GM12878 (cell line): Measurements from ENCODE around the gene ING5. TPM values are rescaled to one million over a fixed set of nuclear protein-coding genes. Genes with fewer than 3 reads are reported as not detected.

ENCODE experiments used
- ASH2L ChIP-seq: fragments of 300-600, 200-600 bp; sonication (generic); IDR thresholded peaks from 2 replicates; pipeline ENCODE4 v1.6.1; 2017; ENCODE audit warnings: low read depth, mild to moderate bottlenecking, borderline replicate concordance
- CBX3 ChIP-seq: fragments of 200-600 bp; sonication (generic); IDR thresholded peaks from 2 replicates; pipeline ENCODE4 v1.6.1; 2016; ENCODE audit warnings: low read depth, borderline replicate concordance
- CHD2 ChIP-seq: IDR thresholded peaks from 2 replicates; pipeline ENCODE4 v1.6.1; 2011; ENCODE audit warnings: low read depth, low read length, improper control_type of control experiment, borderline replicate concordance
- CREB1 ChIP-seq: IDR thresholded peaks from 2 replicates; pipeline ENCODE4 v1.6.1; 2012; ENCODE audit warnings: low read depth, mild to moderate bottlenecking, inconsistent platforms
- EED ChIP-seq: sonication (generic); IDR thresholded peaks from 2 replicates; pipeline ENCODE4 v1.6.1; 2016; ENCODE audit warnings: antibody characterized with exemption, low read depth
- FOXK2 ChIP-seq: fragments of 450-650 bp; IDR thresholded peaks from 2 replicates; pipeline ENCODE4 v1.6.1; 2017; ENCODE audit warnings: mild to moderate bottlenecking, moderate library complexity
- IKZF2 ChIP-seq, 2 experiments: fragments of 450-650 bp; IDR thresholded peaks; 2 replicates each; pipeline ENCODE4 v1.6.1; 2017; ENCODE audit warnings: mild to moderate bottlenecking in 2 of 2, moderate library complexity in 2 of 2
- KDM1A ChIP-seq: fragments of 200-600 bp; sonication (generic); IDR thresholded peaks from 2 replicates; pipeline ENCODE4 v1.6.1; 2016; ENCODE audit warnings: borderline replicate concordance
- KLF5 ChIP-seq: fragments of 450-650 bp; IDR thresholded peaks from 2 replicates; pipeline ENCODE4 v1.6.1; 2014; ENCODE audit warnings: mild to moderate bottlenecking; ENCODE audit not compliant: partially characterized antibody
- MTA2 ChIP-seq: fragments of 450-650 bp; IDR thresholded peaks from 2 replicates; pipeline ENCODE4 v1.6.1; 2016; ENCODE audit warnings: low read depth, mild to moderate bottlenecking, moderate library complexity
- NFYB ChIP-seq: IDR thresholded peaks from 2 replicates; pipeline ENCODE4 v1.6.1; 2011; ENCODE audit warnings: low read depth, mild to moderate bottlenecking, low read length, improper control_type of control experiment, moderate library complexity; ENCODE audit not compliant: insufficient read depth
- POLR2A ChIP-seq: IDR thresholded peaks from 2 replicates; pipeline ENCODE4 v1.6.1; 2011; ENCODE audit warnings: low read depth, mild to moderate bottlenecking, low read length
- POLR2AphosphoS2 ChIP-seq: IDR thresholded peaks from 2 replicates; pipeline ENCODE4 v1.6.1; 2011; ENCODE audit warnings: low read depth, mild to moderate bottlenecking, low read length, improper control_type of control experiment, moderate library complexity
- RB1 ChIP-seq: fragments of 450-650 bp; formaldehyde crosslinking; IDR thresholded peaks from 2 replicates; pipeline ENCODE4 v1.6.1; 2017; ENCODE audit warnings: mild to moderate bottlenecking, borderline replicate concordance
- RELA ChIP-seq: fragments of 450-650 bp; IDR thresholded peaks from 2 replicates; pipeline ENCODE4 v1.8.0; 2014; ENCODE audit warnings: borderline replicate concordance; ENCODE audit not compliant: partially characterized antibody
- RFX5 ChIP-seq: IDR thresholded peaks from 2 replicates; pipeline ENCODE4 v1.6.1; 2011; ENCODE audit warnings: low read depth, low read length, improper control_type of control experiment
- SMC3 ChIP-seq: IDR thresholded peaks from 2 replicates; pipeline ENCODE4 v1.6.1; 2011; ENCODE audit warnings: low read length, improper control_type of control experiment, borderline replicate concordance
- SPI1 ChIP-seq: IDR thresholded peaks from 2 replicates; pipeline ENCODE4 v1.6.1; 2011; ENCODE audit warnings: low read depth, mild to moderate bottlenecking, low read length, moderate library complexity, borderline replicate concordance; ENCODE audit not compliant: insufficient read depth
- STAT1 ChIP-seq: fragments of 450-650 bp; conservative IDR thresholded peaks from 2 replicates; pipeline ENCODE4 v1.6.1; 2014; ENCODE audit warnings: antibody characterized with exemption, mild to moderate bottlenecking
- SUZ12 ChIP-seq: fragments of 200-600 bp; sonication (generic); IDR thresholded peaks from one replicate; pipeline ENCODE4 v1.6.1; 2018; ENCODE audit warnings: antibody characterized with exemption, mild to moderate bottlenecking; ENCODE audit not compliant: unreplicated experiment
- WRNIP1 ChIP-seq: IDR thresholded peaks from 2 replicates; pipeline ENCODE4 v1.6.1; 2011; ENCODE audit warnings: low read depth, low read length, improper control_type of control experiment, borderline replicate concordance
- ZNF217 ChIP-seq: fragments of 450-650 bp; IDR thresholded peaks from 2 replicates; pipeline ENCODE4 v1.6.1; 2017; ENCODE audit warnings: antibody characterized with exemption, mild to moderate bottlenecking
- ZNF274 ChIP-seq: IDR thresholded peaks from one replicate; pipeline ENCODE4 v1.8.0; 2011; ENCODE audit not compliant: insufficient read length, insufficient read depth
- polyA plus RNA-seq, 11 experiments: library from polyadenylated mRNA; depleted of rRNA in 4 of 11; unstranded in 6 of 11; stranded (reverse) in 5 of 11; fragments of >200 nt; fragmentation: Nextera tagmentation in 4 of 11; fragmentation: Illumina TruSeq in 1 of 11; extraction: Ambion mirVana in 4 of 11; extraction: Trizol in 1 of 11; gene quantifications; 1 replicate in 1 of 11; 2 replicates in 10 of 11; pipeline versions ENCODE4 v1.2.1 to v1.2.3, GENCODE V29; 2011 to 2016; ENCODE audit warnings: inconsistent platforms in 2 of 11, missing spikeins in 2 of 11, low read depth in 1 of 11
- total RNA-seq, 4 experiments: library from RNA; depleted of rRNA in 3 of 4; stranded (reverse); fragments of >200 nt in 3 of 4; fragmentation: Illumina TruSeq in 1 of 4; extraction: Trizol in 1 of 4; gene quantifications; 2 replicates each; pipeline versions ENCODE4 v1.2.1 to v1.2.3, GENCODE V29; 2013 to 2021
- TF ChIP-seq, protein P1 (sequence below): IDR thresholded peaks from 2 replicates; pipeline ENCODE4 v1.6.1; 2011; ENCODE audit warnings: borderline replicate concordance, low read depth, mild to moderate bottlenecking, moderate library complexity, low read length; ENCODE audit not compliant: insufficient read depth, poor library complexity, severe bottlenecking
- TF ChIP-seq, protein P2 (sequence below): fragments of 450-650 bp; IDR thresholded peaks from 2 replicates; pipeline ENCODE4 v1.6.1; 2016; ENCODE audit warnings: mild to moderate bottlenecking, moderate library complexity, borderline replicate concordance
- TF ChIP-seq, protein P3 (sequence below): IDR thresholded peaks from 2 replicates; pipeline ENCODE4 v1.6.1; 2012; ENCODE audit warnings: low read depth, low read length, improper control_type of control experiment

The ING5 gene
- total and polyA plus RNA-seq, 10 of the 15 experiments (the other 5 are each of a cell fraction or from before 2014, with no cell fraction given), result 10.0 to 46.1 (median 27.2) TPM

DNA sequence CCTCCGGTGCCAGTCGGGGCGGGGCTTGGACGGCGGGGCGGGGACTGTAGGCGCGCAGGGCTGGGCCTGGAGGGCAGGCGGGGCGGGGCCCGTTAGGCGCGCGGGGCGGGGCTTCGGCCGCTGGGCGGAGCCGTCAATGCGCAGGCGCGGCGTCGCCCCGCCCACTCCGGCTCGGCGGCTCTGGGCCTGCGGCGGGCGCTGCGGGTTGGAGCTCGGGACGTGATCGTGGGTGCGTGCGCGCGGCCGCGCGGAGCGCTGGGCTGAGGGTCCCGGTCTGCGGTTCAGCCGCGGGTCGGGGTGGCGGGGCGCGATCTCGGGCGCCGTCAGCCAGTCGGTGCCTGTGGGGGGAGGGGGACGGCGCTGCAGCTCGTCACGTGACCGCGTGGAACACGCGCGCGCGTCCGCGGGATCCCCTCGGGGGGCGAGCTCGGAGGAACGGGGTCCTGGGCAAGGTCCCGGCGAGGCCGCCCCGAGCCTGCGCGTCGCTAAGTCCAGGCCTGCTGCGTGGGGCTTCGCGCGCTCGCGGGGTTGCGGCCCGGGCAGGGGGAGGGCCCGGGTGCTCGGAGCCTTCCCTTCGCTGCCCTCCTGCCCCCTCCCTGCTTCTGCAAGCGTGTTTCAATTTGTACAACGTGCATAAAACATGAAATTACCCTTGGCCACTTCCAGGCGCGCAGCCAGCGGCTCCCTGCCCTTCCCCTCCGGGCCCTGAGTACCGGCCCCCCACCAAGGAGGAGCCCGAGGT lies 32.8 kb downstream of the ING5 start, which contains the start of gene D2HGDH (continued):
- TF ChIP-seq SUZ12 (no peak), ZNF217 (peak; percentile 74; the same call in 1 of the 2 replicates), EED (no peak), CHD2 (peak; percentile 71), MTA2 (no peak), SMC3 (no peak), STAT1 (no peak), CBX3 (no peak), NFYB (no peak), WRNIP1 (no peak), RELA (peak; percentile 38), SPI1 (no peak), KDM1A (no peak), CREB1 (no peak), ASH2L (0 out of 2 replicates have a peak, but pooled peaks have one; percentile 51), IKZF2 (IDR thresholded peaks at IDR 0.05) (no peak), FOXK2 (no peak), RB1 (no peak; the same call in 1 of the 2 replicates), RFX5 (no peak), POLR2AphosphoS2 (peak; percentile 41; the same call in 1 of the 2 replicates), POLR2A (peak; percentile 83), KLF5 (no peak), ZNF274 (no peak)
- TF ChIP-seq, protein P1, sequence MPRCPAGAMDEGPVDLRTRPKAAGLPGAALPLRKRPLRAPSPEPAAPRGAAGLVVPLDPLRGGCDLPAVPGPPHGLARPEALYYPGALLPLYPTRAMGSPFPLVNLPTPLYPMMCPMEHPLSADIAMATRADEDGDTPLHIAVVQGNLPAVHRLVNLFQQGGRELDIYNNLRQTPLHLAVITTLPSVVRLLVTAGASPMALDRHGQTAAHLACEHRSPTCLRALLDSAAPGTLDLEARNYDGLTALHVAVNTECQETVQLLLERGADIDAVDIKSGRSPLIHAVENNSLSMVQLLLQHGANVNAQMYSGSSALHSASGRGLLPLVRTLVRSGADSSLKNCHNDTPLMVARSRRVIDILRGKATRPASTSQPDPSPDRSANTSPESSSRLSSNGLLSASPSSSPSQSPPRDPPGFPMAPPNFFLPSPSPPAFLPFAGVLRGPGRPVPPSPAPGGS, result no peak
- TF ChIP-seq, protein P2, sequence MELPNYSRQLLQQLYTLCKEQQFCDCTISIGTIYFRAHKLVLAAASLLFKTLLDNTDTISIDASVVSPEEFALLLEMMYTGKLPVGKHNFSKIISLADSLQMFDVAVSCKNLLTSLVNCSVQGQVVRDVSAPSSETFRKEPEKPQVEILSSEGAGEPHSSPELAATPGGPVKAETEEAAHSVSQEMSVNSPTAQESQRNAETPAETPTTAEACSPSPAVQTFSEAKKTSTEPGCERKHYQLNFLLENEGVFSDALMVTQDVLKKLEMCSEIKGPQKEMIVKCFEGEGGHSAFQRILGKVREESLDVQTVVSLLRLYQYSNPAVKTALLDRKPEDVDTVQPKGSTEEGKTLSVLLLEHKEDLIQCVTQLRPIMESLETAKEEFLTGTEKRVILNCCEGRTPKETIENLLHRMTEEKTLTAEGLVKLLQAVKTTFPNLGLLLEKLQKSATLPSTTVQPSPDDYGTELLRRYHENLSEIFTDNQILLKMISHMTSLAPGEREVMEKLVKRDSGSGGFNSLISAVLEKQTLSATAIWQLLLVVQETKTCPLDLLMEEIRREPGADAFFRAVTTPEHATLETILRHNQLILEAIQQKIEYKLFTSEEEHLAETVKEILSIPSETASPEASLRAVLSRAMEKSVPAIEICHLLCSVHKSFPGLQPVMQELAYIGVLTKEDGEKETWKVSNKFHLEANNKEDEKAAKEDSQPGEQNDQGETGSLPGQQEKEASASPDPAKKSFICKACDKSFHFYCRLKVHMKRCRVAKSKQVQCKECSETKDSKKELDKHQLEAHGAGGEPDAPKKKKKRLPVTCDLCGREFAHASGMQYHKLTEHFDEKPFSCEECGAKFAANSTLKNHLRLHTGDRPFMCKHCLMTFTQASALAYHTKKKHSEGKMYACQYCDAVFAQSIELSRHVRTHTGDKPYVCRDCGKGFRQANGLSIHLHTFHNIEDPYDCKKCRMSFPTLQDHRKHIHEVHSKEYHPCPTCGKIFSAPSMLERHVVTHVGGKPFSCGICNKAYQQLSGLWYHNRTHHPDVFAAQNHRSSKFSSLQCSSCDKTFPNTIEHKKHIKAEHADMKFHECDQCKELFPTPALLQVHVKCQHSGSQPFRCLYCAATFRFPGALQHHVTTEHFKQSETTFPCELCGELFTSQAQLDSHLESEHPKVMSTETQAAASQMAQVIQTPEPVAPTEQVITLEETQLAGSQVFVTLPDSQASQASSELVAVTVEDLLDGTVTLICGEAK, result no peak
- TF ChIP-seq, protein P3, sequence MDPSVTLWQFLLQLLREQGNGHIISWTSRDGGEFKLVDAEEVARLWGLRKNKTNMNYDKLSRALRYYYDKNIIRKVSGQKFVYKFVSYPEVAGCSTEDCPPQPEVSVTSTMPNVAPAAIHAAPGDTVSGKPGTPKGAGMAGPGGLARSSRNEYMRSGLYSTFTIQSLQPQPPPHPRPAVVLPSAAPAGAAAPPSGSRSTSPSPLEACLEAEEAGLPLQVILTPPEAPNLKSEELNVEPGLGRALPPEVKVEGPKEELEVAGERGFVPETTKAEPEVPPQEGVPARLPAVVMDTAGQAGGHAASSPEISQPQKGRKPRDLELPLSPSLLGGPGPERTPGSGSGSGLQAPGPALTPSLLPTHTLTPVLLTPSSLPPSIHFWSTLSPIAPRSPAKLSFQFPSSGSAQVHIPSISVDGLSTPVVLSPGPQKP, result no peak
